C4-2B (cell line): ENCODE measurements around the gene PIMREG.

ENCODE experiments used
- ZFX ChIP-seq: fragments of 450-650 bp; IDR thresholded peaks from 2 replicates; pipeline ENCODE4 v1.6.1; 2017
- TF ChIP-seq, protein P1 (sequence below): fragments of 450-650 bp; conservative IDR thresholded peaks from 2 replicates; pipeline ENCODE4 v1.5.1; 2017; ENCODE audit warnings: mild to moderate bottlenecking

DNA sequence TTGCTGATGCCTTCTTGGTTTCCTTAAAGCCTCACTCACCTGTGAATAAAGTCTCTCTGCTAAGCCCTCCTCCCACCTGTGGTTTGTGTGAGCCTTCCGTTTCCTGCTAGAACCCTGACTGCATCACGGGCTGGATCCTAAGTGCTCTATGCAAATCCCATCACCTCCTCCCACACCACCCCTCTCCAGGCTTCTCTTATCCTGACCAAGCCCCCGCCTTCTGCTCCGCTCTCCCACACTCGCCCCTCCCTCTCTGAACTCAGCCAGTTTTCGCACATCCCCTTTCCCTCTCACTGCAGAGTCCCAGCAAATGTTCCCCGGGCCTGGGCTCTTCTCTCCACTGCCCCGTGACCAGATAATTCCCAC is 51.8 kb downstream of the PIMREG start:
- TF ChIP-seq, protein P1, sequence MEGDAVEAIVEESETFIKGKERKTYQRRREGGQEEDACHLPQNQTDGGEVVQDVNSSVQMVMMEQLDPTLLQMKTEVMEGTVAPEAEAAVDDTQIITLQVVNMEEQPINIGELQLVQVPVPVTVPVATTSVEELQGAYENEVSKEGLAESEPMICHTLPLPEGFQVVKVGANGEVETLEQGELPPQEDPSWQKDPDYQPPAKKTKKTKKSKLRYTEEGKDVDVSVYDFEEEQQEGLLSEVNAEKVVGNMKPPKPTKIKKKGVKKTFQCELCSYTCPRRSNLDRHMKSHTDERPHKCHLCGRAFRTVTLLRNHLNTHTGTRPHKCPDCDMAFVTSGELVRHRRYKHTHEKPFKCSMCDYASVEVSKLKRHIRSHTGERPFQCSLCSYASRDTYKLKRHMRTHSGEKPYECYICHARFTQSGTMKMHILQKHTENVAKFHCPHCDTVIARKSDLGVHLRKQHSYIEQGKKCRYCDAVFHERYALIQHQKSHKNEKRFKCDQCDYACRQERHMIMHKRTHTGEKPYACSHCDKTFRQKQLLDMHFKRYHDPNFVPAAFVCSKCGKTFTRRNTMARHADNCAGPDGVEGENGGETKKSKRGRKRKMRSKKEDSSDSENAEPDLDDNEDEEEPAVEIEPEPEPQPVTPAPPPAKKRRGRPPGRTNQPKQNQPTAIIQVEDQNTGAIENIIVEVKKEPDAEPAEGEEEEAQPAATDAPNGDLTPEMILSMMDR = no peak
- TF ChIP-seq ZFX = no peak
